ENCODE data around the gene HSPA12A.

HSPA12A gene

DNA sequence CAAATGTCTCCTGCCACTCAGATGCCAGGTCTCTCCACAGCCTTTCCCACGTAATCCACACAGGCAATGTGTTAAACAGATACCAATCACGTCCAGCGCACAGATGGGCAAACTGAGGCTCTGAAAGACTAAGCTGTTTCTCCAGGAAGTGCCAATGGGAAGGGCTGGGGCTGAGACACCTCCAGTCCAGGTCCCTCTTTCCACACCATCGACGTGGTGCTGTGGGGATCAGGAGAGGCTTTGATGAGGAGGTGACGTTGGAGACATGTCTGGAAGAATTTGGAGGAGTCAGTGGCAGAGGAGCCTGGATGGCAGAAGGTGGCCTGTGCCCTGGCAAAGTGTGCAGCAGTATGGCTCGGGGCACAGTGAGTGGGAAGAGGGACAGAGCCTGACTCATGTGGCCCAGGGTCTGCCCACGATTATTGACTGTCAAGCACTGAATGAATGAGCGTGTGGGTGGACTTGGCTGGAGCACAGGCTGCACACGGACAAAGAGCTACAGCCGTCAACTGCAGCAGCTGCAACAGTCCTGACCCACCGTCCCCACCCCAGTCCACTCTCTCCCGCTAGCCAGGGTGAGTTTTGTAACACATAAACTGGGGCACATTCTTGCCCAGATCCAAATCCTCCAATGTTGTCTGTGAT lies 40.8 kb upstream of the HSPA12A start:
- no peak overlapping the region for H3K27ac ChIP-seq
- H3K4me3 ChIP-seq: no peak overlapping the region
- no peaks in the 10 kb centered on the region for H3K9me3 ChIP-seq (ENCODE audit: low read depth, low read length)
- no peaks in the 10 kb centered on the region for H3K36me3 ChIP-seq (ENCODE audit: insufficient read depth, low read length)
- TF ChIP-seq POLR2AphosphoS5 (IDR thresholded peaks at IDR 0.05; ENCODE audit: borderline replicate concordance, low read depth, low read length): no peak
- no peak for TF ChIP-seq FOXP2 (optimal IDR thresholded peaks at IDR 0.05; ENCODE audit: control extremely low read depth, extremely low read length, insufficient read depth)
- TF ChIP-seq EZH2 (IDR thresholded peaks at IDR 0.05): no peak
- no peak overlapping the region for H3K9ac ChIP-seq (ENCODE audit: insufficient read length)
- no peak for DNase-seq (ENCODE audit: low read depth, low spot score)

DNA sequence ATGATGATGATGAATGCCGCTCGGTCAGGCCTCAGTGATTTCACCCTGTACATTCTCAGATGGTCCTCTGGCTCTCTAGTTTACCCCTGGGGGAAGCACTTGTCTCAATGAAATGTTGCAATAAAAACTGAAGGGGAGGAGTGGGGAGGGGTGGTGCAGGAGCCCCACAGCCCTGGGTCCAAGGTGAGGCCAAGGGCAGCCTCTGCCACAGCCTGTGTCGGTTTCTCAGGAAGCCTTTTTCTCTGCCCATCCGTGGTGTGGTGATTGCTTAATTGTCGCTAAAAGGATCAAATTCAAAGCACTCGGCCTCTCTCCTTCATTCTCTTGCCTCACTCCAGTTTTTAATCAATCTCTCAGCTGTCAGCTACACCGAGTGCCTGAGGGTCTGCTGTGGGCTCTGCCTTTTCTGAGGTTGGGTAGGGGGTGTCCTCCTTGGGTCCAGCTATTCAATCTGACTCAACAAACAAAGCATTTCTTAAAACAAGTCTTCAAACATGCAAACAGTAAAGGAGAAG lies 39.1 kb upstream of the HSPA12A start:
- Histone ChIP-seq H3K9ac (ENCODE audit: insufficient read length) (no peak overlapping the region), H3K27ac (no peak overlapping the region), H3K36me3 (ENCODE audit: insufficient read depth, low read length) (no peaks in the 10 kb centered on the region), H3K4me3 (no peak overlapping the region), H3K9me3 (ENCODE audit: low read depth, low read length) (no peaks in the 10 kb centered on the region)
- TF ChIP-seq FOXP2 (optimal IDR thresholded peaks at IDR 0.05; ENCODE audit: control extremely low read depth, extremely low read length, insufficient read depth) (no peak), POLR2AphosphoS5 (IDR thresholded peaks at IDR 0.05; ENCODE audit: borderline replicate concordance, low read depth, low read length) (no peak), EZH2 (IDR thresholded peaks at IDR 0.05) (no peak)
- no peak for DNase-seq (ENCODE audit: low read depth, low spot score)

DNA sequence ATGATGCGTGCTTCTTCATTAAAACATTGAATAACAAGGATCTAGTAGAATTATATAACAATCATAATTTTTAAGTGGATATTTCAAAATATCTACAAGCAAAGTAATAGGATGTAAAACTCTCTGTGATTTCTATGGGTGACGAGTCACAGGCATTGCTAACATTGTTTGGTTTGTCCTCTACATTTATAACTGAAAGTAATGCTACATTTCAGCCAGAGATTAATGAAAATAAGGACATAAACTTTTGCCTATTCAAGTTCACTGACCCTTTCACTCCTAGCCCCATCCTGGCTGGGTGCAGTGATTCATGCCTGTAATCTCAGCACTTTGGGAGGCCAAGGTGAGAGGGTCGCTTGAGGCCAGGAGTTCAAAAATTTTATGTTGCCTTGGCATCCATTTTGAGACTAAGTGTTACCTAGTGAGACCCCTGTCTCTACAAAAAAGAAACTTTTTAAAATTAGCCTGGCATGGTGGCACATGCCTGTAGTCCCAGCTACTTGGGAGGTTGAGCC lies 38.4 kb upstream of the HSPA12A start:
- Histone ChIP-seq H3K36me3 (ENCODE audit: insufficient read depth, low read length) (no peaks in the 10 kb centered on the region), H3K4me3 (no peak overlapping the region), H3K9ac (ENCODE audit: insufficient read length) (no peak overlapping the region), H3K9me3 (ENCODE audit: low read depth, low read length) (no peaks in the 10 kb centered on the region), H3K27ac (no peak overlapping the region)
- no peak for TF ChIP-seq FOXP2 (optimal IDR thresholded peaks at IDR 0.05; ENCODE audit: control extremely low read depth, extremely low read length, insufficient read depth)
- TF ChIP-seq POLR2AphosphoS5 (IDR thresholded peaks at IDR 0.05; ENCODE audit: borderline replicate concordance, low read depth, low read length): no peak
- no peak for TF ChIP-seq EZH2 (IDR thresholded peaks at IDR 0.05)
- no peak for DNase-seq (ENCODE audit: low read depth, low spot score)

DNA sequence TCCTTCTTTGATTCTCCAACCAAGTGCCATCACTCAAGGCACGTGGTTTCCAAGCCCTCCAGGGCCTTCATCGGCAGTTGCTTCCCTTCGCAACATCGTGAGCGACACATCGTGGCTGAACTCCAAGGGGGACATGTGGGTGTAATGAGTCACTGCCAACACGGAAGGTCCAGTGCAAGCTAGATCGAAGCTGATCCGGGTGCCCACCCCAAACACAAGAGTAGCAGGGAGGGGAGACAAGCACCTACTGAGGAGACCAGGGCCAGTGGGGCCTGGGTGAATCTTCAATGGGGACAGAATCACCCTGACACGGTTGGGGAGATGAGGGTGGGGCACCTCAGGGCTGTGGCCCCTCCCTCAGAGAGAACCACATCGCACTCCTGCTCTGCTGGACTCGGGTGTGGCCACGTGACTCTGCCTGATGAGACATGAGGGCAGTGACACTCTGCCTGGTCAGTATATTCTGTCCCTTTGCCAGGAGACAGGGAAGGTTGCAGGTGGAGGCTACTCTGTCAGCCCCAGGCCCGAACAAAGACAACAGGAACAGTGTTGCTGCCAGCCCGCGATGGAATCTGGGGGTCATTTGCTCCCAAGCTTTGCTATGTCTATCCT lies 36.8 kb upstream of the HSPA12A start:
- TF ChIP-seq EZH2 (IDR thresholded peaks at IDR 0.05) (no peak), FOXP2 (optimal IDR thresholded peaks at IDR 0.05; ENCODE audit: control extremely low read depth, extremely low read length, insufficient read depth) (no peak), POLR2AphosphoS5 (IDR thresholded peaks at IDR 0.05; ENCODE audit: borderline replicate concordance, low read depth, low read length) (no peak)
- H3K27ac ChIP-seq: no peak overlapping the region
- no peak for DNase-seq (ENCODE audit: low read depth, low spot score)

DNA sequence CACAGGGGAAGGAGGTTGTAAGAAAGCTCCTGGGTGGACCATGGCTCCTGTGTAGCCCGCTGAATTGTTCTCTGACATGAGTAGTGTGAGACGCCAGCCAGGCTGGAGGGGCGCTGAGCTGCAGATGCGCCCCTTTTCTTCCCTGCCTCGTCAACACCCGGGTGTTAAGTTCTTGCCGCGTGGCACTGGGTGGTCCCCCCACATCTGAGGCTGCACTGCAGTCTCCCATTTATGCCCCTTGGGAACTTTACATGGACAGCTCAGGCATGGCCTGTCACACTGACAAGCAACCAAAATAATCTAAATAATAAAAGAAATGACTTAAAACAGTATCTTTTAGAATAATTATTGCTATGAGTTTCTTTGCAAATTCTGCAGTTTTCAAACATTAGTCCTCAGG lies 34.6 kb upstream of the HSPA12A start:
- DNase-seq (ENCODE audit: low read depth, low spot score): no peak
- TF ChIP-seq EZH2 (IDR thresholded peaks at IDR 0.05) (no peak), POLR2AphosphoS5 (IDR thresholded peaks at IDR 0.05; ENCODE audit: borderline replicate concordance, low read depth, low read length) (no peak), FOXP2 (optimal IDR thresholded peaks at IDR 0.05; ENCODE audit: control extremely low read depth, extremely low read length, insufficient read depth) (no peak)
- no peak overlapping the region for H3K9ac ChIP-seq (ENCODE audit: insufficient read length)
- H3K27ac ChIP-seq: no peak overlapping the region
- H3K4me3 ChIP-seq: no peak overlapping the region
- H3K9me3 ChIP-seq (ENCODE audit: low read depth, low read length): no peaks in the 10 kb centered on the region
- H3K36me3 ChIP-seq (ENCODE audit: insufficient read depth, low read length): no peaks in the 10 kb centered on the region

More for the DNA sequence above, 36.8 kb upstream of the HSPA12A start:
- Histone ChIP-seq H3K9me3 (ENCODE audit: low read depth, low read length) (no peaks in the 10 kb centered on the region), H3K9ac (ENCODE audit: insufficient read length) (no peak overlapping the region), H3K36me3 (ENCODE audit: insufficient read depth, low read length) (no peaks in the 10 kb centered on the region), H3K4me3 (no peak overlapping the region)

DNA sequence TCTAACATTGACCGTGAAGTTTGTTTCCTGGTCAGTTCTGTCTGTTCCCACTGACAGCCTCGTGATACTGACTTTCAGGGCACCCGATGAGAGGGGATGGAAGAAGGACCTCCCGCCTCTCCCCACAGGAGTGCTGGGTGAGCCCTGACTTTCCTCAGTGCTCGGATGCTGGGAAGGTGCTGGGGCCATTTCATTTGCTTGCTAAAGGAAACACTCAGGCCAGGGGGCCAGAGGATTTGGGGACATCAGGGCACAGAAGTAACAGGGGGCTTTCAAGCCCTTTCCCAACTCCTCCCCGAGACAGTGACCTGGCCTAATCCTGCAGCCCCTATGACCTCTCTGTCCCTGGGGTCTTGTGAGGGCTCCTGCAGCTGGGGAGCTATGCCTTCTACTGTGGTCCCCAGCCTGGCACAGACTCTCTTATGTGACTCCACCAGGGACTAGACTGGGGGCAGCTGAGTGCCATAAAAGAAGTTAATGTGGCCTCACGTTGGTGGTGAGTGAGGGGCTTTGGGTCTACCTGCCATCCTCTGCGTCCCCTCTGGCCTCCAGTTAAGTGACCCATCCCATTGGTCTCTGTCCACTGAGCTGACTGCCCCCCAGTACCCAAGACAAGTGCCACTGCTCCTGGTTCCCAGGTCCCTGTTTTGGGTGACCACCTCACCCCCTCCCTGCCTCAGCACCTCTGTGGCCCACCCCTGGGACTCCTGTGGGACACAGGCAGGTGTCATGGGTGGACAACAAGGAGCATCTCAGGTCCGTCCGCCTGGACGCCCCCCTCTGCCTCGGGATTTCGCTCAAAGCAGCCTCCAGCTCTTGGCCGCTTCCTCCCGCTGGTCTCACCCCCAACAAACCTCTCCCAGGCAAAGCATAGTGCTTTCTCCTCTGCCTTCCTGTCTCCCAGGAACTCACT lies 33.4 kb upstream of the HSPA12A start:
- no peak overlapping the region for H3K9ac ChIP-seq (ENCODE audit: insufficient read length)
- TF ChIP-seq FOXP2 (optimal IDR thresholded peaks at IDR 0.05; ENCODE audit: control extremely low read depth, extremely low read length, insufficient read depth) (no peak), EZH2 (IDR thresholded peaks at IDR 0.05) (no peak), POLR2AphosphoS5 (IDR thresholded peaks at IDR 0.05; ENCODE audit: borderline replicate concordance, low read depth, low read length) (no peak)

DNA sequence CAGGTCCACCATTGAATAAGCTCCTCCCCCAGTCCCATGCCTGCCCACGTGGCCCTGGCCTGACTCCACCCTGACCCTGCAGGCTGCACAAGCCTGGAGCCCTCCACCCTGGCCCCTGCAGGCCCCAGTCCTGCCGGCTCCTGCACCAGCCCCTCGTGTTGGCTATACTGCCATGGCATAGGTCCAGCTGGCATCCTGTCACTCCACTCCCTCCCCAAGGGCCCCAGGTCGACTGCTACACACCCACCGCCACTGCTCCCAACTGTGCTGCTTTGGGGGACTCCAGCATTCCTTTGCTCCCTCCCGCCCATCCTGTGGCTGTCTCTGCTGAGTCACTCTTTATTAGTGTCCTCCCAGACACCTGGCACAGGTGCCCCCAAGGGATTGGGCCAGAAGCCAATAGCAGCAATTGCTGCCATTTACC lies 32.4 kb upstream of the HSPA12A start:
- Histone ChIP-seq H3K4me3 (no peak overlapping the region), H3K9me3 (ENCODE audit: low read depth, low read length) (no peaks in the 10 kb centered on the region), H3K27ac (no peak overlapping the region), H3K9ac (ENCODE audit: insufficient read length) (no peak overlapping the region), H3K36me3 (ENCODE audit: insufficient read depth, low read length) (no peaks in the 10 kb centered on the region)
- no peak for DNase-seq (ENCODE audit: low read depth, low spot score)
- TF ChIP-seq EZH2 (IDR thresholded peaks at IDR 0.05) (no peak), FOXP2 (optimal IDR thresholded peaks at IDR 0.05; ENCODE audit: control extremely low read depth, extremely low read length, insufficient read depth) (no peak), POLR2AphosphoS5 (IDR thresholded peaks at IDR 0.05; ENCODE audit: borderline replicate concordance, low read depth, low read length) (no peak)

More for the DNA sequence above, 33.4 kb upstream of the HSPA12A start:
- DNase-seq (ENCODE audit: low read depth, low spot score): no peak
- Histone ChIP-seq H3K9me3 (ENCODE audit: low read depth, low read length) (no peaks in the 10 kb centered on the region), H3K4me3 (no peak overlapping the region), H3K36me3 (ENCODE audit: insufficient read depth, low read length) (no peaks in the 10 kb centered on the region), H3K27ac (no peak overlapping the region)
